Head of caudate nucleus (tissue), 42 donors: ENCODE results near the gene WNT16.

Experiments used
- DNase-seq, 42 donors: peaks; one replicate each; pipeline versions ENCODE4 v3.0.0 to v3.0.0-alpha.2; 2020 to 2021; ENCODE audit warnings: mixed read lengths in 7 of 42
- intact Hi-C: fragments of 100-400 bp; cut with DNase I; formaldehyde crosslinking; loops from one replicate; pipeline ENCODE4 v1.15.0; 2022

Gene WNT16

GRCh38 chr7:121334875-121335648, 6.3 kb downstream of the WNT16 start:
- intact Hi-C loops, result no loop called here
- DNase-seq, result no peak

GRCh38 chr7:121336579-121336978, 7.8 kb downstream of the WNT16 start:
- intact Hi-C loops, result no loop called here
- no peak for DNase-seq

GRCh38 chr7:121337398-121337797, 8.6 kb downstream of the WNT16 start:
- peak in 1 of 42 donors; percentile 53 for DNase-seq
- intact Hi-C loops, result no loop called here

- intact Hi-C loops, result no loop called here
These were observed 10.3 kb downstream of the WNT16 start for GRCh38 chr7:121339082-121339481.

GRCh38 chr7:121341933-121342332, 13.1 kb downstream of the WNT16 start:
- no peak for DNase-seq
- intact Hi-C loops, result no loop called here

More at GRCh38 chr7:121339082-121339481, 10.3 kb downstream of the WNT16 start:
- DNase-seq, result no peak

GRCh38 chr7:121342631-121343030, 13.8 kb downstream of the WNT16 start:
- intact Hi-C loops, result no loop called here
- DNase-seq, result no peak

GRCh38 chr7:121343302-121343701, 14.5 kb downstream of the WNT16 start:
- intact Hi-C loops, result no loop called here
- no peak for DNase-seq

- intact Hi-C loops, result no loop called here
These were observed 15.3 kb downstream of the WNT16 start for GRCh38 chr7:121344093-121344492.

GRCh38 chr7:121344497-121344896, 15.7 kb downstream of the WNT16 start:
- no peak for DNase-seq
- intact Hi-C loops, result no loop called here

More at GRCh38 chr7:121344093-121344492, 15.3 kb downstream of the WNT16 start:
- no peak for DNase-seq

GRCh38 chr7:121351682-121352081, 22.9 kb downstream of the WNT16 start:
- intact Hi-C loops, result no loop called here
- DNase-seq, result no peak

GRCh38 chr7:121352323-121352722, 23.5 kb downstream of the WNT16 start:
- intact Hi-C loops, result no loop called here
- no peak for DNase-seq

GRCh38 chr7:121355574-121355973, 26.8 kb downstream of the WNT16 start:
- DNase-seq, result no peak
- intact Hi-C loops, result no loop called here

- intact Hi-C loops, result no loop called here
- DNase-seq, result no peak
These were observed 31.8 kb downstream of the WNT16 start for GRCh38 chr7:121360564-121360963.

GRCh38 chr7:121366852-121367431, 38.1 kb downstream of the WNT16 start:
- intact Hi-C loops, result loop anchor here (5.0 kb wide), 1 partner anchor 180 kb away; no protein-coding TSS in a partner anchor
- peak in 8 of 42 donors; percentile 10 to 56 (median 20) for DNase-seq

- intact Hi-C loops, result loop anchor here (5.0 kb wide), 1 partner anchor 178 kb away; no protein-coding TSS in a partner anchor
- DNase-seq, result no peak
These were observed 40.7 kb downstream of the WNT16 start for GRCh38 chr7:121369462-121369861.

GRCh38 chr7:121371367-121371766, 42.6 kb downstream of the WNT16 start:
- intact Hi-C loops, result no loop called here
- no peak for DNase-seq

GRCh38 chr7:121371883-121372282, 43.1 kb downstream of the WNT16 start:
- no peak for DNase-seq
- intact Hi-C loops, result no loop called here

GRCh38 chr7:121372376-121373010, 43.7 kb downstream of the WNT16 start:
- no peak for DNase-seq

GRCh38 chr7:121373177-121373576, 44.4 kb downstream of the WNT16 start:
- intact Hi-C loops, result no loop called here
- no peak for DNase-seq

More at GRCh38 chr7:121372376-121373010, 43.7 kb downstream of the WNT16 start:
- intact Hi-C loops, result no loop called here

GRCh38 chr7:121376979-121377378, 48.2 kb downstream of the WNT16 start:
- DNase-seq, result no peak
- intact Hi-C loops, result no loop called here
